GM12878 (cell line): ENCODE data around the gene C1RL. TPM values are rescaled to one million over a fixed set of nuclear protein-coding genes. Genes with fewer than 3 reads are reported as not detected.

Experiments used
- ATAC-seq: fragments of 200-7000 bp; cut with Tn5 transposase; 3 replicates; pipeline ENCODE4 v1.9.1; 2020; ENCODE audit warnings: mild to moderate bottlenecking, moderate library complexity
- BruUV-seq: library from RNA; stranded (reverse); fragments of 400-500 nt; replicated peaks from 2 replicates; lab custom pipeline; 2021; lab: Mats Ljungman, UMichigan
- CTCF ChIA-PET: fragments of 300-600 bp; sonication (Branson Sonifier 250); formaldehyde crosslinking; extraction: SDS; loops from one replicate; lab custom pipeline; 2021; ENCODE audit warnings: inconsistent platforms; lab: Yijun Ruan, JAX
- POLR2A ChIA-PET: fragments of 350-600 bp; formaldehyde crosslinking; extraction: SDS; loops from one replicate; lab custom pipeline; 2021; ENCODE audit warnings: inconsistent platforms; lab: Charles Lee
- RAD21 ChIA-PET: fragments of 300-600 bp; sonication (Branson Sonifier 250); formaldehyde crosslinking; loops from one replicate; lab custom pipeline; 2023; ENCODE audit warnings: antibody characterized with exemption; ENCODE audit not compliant: unreplicated experiment; lab: Charles Lee
- SMC1A ChIA-PET: fragments of 300-600 bp; sonication (Branson Sonifier 250); formaldehyde crosslinking; loops from one replicate; lab custom pipeline; 2023; ENCODE audit not compliant: unreplicated experiment, uncharacterized antibody; lab: Charles Lee
- DNase-seq: peaks from one replicate; pipeline ENCODE4 v3.0.0-alpha.2; 2011; ENCODE audit warnings: low read depth, low spot score
- FAIRE-seq: peaks from 3 replicates; lab custom pipeline; 2011; peaks lifted over from hg19 to GRCh38; lab: Jason Lieb, UNC
- H2AFZ ChIP-seq: 2 replicates; pipeline ENCODE4 v1.6.0; 2011; ENCODE audit warnings: low read depth, low read length, control low read depth; ENCODE audit not compliant: control insufficient read depth
- H3K27ac ChIP-seq: 2 replicates; pipeline ENCODE4 v1.5.1; 2011; ENCODE audit warnings: control low read depth; ENCODE audit not compliant: control insufficient read depth, insufficient read depth
- H3K27me3 ChIP-seq, 2 experiments: replicated peaks in 1 of 2; 2 replicates each; pipeline versions ENCODE4 v1.6.0 to v1.6.1; 2011; ENCODE audit warnings: low read length in 1 of 2; ENCODE audit not compliant: control insufficient read depth in 2 of 2, insufficient read depth in 2 of 2
- H3K36me3 ChIP-seq, 2 experiments: 2 replicates each; pipeline ENCODE4 v1.5.1; 2011; ENCODE audit warnings: low read length in 1 of 2; ENCODE audit not compliant: control insufficient read depth in 2 of 2, insufficient read depth in 2 of 2
- H3K4me1 ChIP-seq: 2 replicates; pipeline ENCODE4 v1.6.1; 2011; ENCODE audit warnings: mild to moderate bottlenecking, low read length, moderate library complexity, mixed read lengths; ENCODE audit not compliant: control insufficient read depth, insufficient read depth
- H3K4me2 ChIP-seq: 2 replicates; pipeline ENCODE4 v1.6.0; 2011; ENCODE audit warnings: control low read depth; ENCODE audit not compliant: control insufficient read depth, insufficient read depth
- H3K4me3 ChIP-seq: fragments of 200-600 bp; sonication (generic); 2 replicates; pipeline ENCODE4 v1.5.1; 2016
- H3K79me2 ChIP-seq: 2 replicates; pipeline ENCODE4 v1.6.0; 2011; ENCODE audit warnings: low read length; ENCODE audit not compliant: control insufficient read depth, insufficient read depth
- H3K9ac ChIP-seq: 2 replicates; pipeline ENCODE4 v1.8.0; 2011; ENCODE audit warnings: low read length, control low read depth, mixed read lengths; ENCODE audit not compliant: control insufficient read depth, insufficient read depth
- H3K9me3 ChIP-seq: replicated peaks from 3 replicates; pipeline ENCODE4 v1.5.1; 2011; ENCODE audit warnings: mild to moderate bottlenecking, low read length; ENCODE audit not compliant: control insufficient read depth, insufficient read depth
- H4K20me1 ChIP-seq: 2 replicates; pipeline ENCODE4 v1.6.0; 2011; ENCODE audit not compliant: control insufficient read depth, insufficient read depth
- ESRRA ChIP-seq: IDR thresholded peaks from 2 replicates; pipeline ENCODE4 v1.6.1; 2012; ENCODE audit warnings: mild to moderate bottlenecking, low read length, improper control_type of control experiment
- EZH2 ChIP-seq: IDR thresholded peaks from 2 replicates; pipeline ENCODE4 v1.6.1; 2012; ENCODE audit warnings: low read depth, mild to moderate bottlenecking, control low read depth, inconsistent platforms, low read length, borderline replicate concordance; ENCODE audit not compliant: control insufficient read depth
- GATAD2B ChIP-seq: fragments of 450-650 bp; conservative IDR thresholded peaks from 2 replicates; pipeline ENCODE4 v1.6.1; 2017; ENCODE audit warnings: low read depth, mild to moderate bottlenecking, moderate library complexity
- JUNB ChIP-seq: IDR thresholded peaks from 2 replicates; pipeline ENCODE4 v1.6.1; 2016; ENCODE audit warnings: antibody characterized with exemption, mild to moderate bottlenecking
- LARP7 ChIP-seq: fragments of 450-650 bp; IDR thresholded peaks from 2 replicates; pipeline ENCODE4 v1.6.1; 2017; ENCODE audit warnings: mild to moderate bottlenecking
- MYC ChIP-seq: IDR thresholded peaks from 2 replicates; pipeline ENCODE4 v1.6.1; 2011; ENCODE audit warnings: mild to moderate bottlenecking, low read length, moderate library complexity, inconsistent platforms; ENCODE audit not compliant: insufficient read depth, insufficient replicate concordance, insufficient read length, severe bottlenecking
- NBN ChIP-seq: fragments of 450-650 bp; IDR thresholded peaks from 2 replicates; pipeline ENCODE4 v1.6.1; 2016
- PBX3 ChIP-seq: IDR thresholded peaks from 2 replicates; pipeline ENCODE4 v1.6.1; 2011; ENCODE audit warnings: mild to moderate bottlenecking, low read depth, low read length, moderate library complexity; ENCODE audit not compliant: insufficient replicate concordance
- PML ChIP-seq: IDR thresholded peaks from 2 replicates; pipeline ENCODE4 v1.6.1; 2012; ENCODE audit warnings: low read length, inconsistent platforms
- RCOR1 ChIP-seq: conservative IDR thresholded peaks from 2 replicates; pipeline ENCODE4 v1.6.1; 2012; ENCODE audit warnings: low read depth, low read length, improper control_type of control experiment
- SMARCA5 ChIP-seq: fragments of 450-650 bp; IDR thresholded peaks from 2 replicates; pipeline ENCODE4 v1.6.1; 2017; ENCODE audit warnings: mild to moderate bottlenecking
- ZNF207 ChIP-seq: fragments of 450-650 bp; IDR thresholded peaks from 2 replicates; pipeline ENCODE4 v1.6.1; 2014; ENCODE audit warnings: antibody characterized with exemption, mild to moderate bottlenecking, borderline replicate concordance
- ZNF217 ChIP-seq: fragments of 450-650 bp; IDR thresholded peaks from 2 replicates; pipeline ENCODE4 v1.6.1; 2017; ENCODE audit warnings: antibody characterized with exemption, mild to moderate bottlenecking
- WGBS: methylation state at CpG from one replicate; pipeline ENCODE4 v1.1.6; 2016; ENCODE audit warnings: low lambda C conversion rate; ENCODE audit not compliant: insufficient replicate concordance, insufficient coverage; ENCODE audit errors: missing lambda C conversion rate; 5-methylcytosine and 5-hydroxymethylcytosine counted together
- in situ Hi-C: fragments of 300-500 bp; cut with MboI; formaldehyde crosslinking; loops from 9 replicates; pipeline ENCODE4 v1.14.3; 2018; ENCODE audit warnings: mixed read lengths
- intact Hi-C: fragments of 100-400 bp; cut with micrococcal nuclease; formaldehyde crosslinking; loops from one replicate; pipeline ENCODE4 v1.14.2; 2022; ENCODE audit not compliant: unreplicated experiment
- polyA plus RNA-seq, 11 experiments: library from polyadenylated mRNA; depleted of rRNA in 4 of 11; unstranded in 6 of 11; stranded (reverse) in 5 of 11; fragments of >200 nt; fragmentation: Nextera tagmentation in 4 of 11; fragmentation: Illumina TruSeq in 1 of 11; extraction: Ambion mirVana in 4 of 11; extraction: Trizol in 1 of 11; gene quantifications; 1 replicate in 1 of 11; 2 replicates in 10 of 11; pipeline versions ENCODE4 v1.2.1 to v1.2.3, GENCODE V29; 2011 to 2016; ENCODE audit warnings: inconsistent platforms in 2 of 11, missing spikeins in 2 of 11, low read depth in 1 of 11
- total RNA-seq, 4 experiments: library from RNA; depleted of rRNA in 3 of 4; stranded (reverse); fragments of >200 nt in 3 of 4; fragmentation: Illumina TruSeq in 1 of 4; extraction: Trizol in 1 of 4; gene quantifications; 2 replicates each; pipeline versions ENCODE4 v1.2.1 to v1.2.3, GENCODE V29; 2013 to 2021
- TF ChIP-seq, protein P1 (sequence below): fragments of 450-650 bp; IDR thresholded peaks from 2 replicates; pipeline ENCODE4 v1.6.1; 2017; ENCODE audit warnings: mild to moderate bottlenecking, moderate library complexity
- TF ChIP-seq, protein P2 (sequence below): IDR thresholded peaks from 2 replicates; pipeline ENCODE4 v1.6.1; 2012; ENCODE audit warnings: low read depth, low read length, improper control_type of control experiment
- TF ChIP-seq, protein P3 (sequence below): fragments of 450-650 bp; IDR thresholded peaks from 2 replicates; pipeline ENCODE4 v1.6.1; 2017; ENCODE audit warnings: low read depth, mild to moderate bottlenecking, moderate library complexity
- TF ChIP-seq, protein P4 (sequence below): IDR thresholded peaks from 2 replicates; pipeline ENCODE4 v1.6.1; 2012; ENCODE audit warnings: low read depth, low read length, improper control_type of control experiment

Gene C1RL
- total and polyA plus RNA-seq, 10 of the 15 experiments (the other 5 are each of a cell fraction or from before 2014, with no cell fraction given): 1.3 to 12.8 (median 8.1) TPM

GRCh38 chr12:7069386-7069785, 39.6 kb downstream of the C1RL start:
- no peak overlapping the region for H3K4me3 ChIP-seq
- no peaks in the 10 kb centered on the region; the same call in 1 of the 2 replicates for H4K20me1 ChIP-seq
- ChIA-PET CTCF (no interaction called here), SMC1A (interaction anchor here (1.3 kb wide), 1 partner anchor 13 kb away, joined by 4 read pairs; no protein-coding TSS in a partner anchor), RAD21 (no interaction called here)
- H3K4me2 ChIP-seq: no peak overlapping the region
- H3K4me1 ChIP-seq: no peaks in the 10 kb centered on the region
- no peak overlapping the region for H3K9ac ChIP-seq
- H3K9me3 ChIP-seq: no peaks in the 10 kb centered on the region
- H2AFZ ChIP-seq: no peak overlapping the region
- ATAC-seq (no peak), FAIRE-seq (no peak), DNase-seq (no peak)
- BruUV-seq: no TSS peak
- in situ Hi-C loops: no loop called here
- H3K36me3 ChIP-seq: no peaks in the 10 kb centered on the region
- no peak overlapping the region for H3K27ac ChIP-seq
- TF ChIP-seq ZNF217: no peak
- TF ChIP-seq, protein P1, sequence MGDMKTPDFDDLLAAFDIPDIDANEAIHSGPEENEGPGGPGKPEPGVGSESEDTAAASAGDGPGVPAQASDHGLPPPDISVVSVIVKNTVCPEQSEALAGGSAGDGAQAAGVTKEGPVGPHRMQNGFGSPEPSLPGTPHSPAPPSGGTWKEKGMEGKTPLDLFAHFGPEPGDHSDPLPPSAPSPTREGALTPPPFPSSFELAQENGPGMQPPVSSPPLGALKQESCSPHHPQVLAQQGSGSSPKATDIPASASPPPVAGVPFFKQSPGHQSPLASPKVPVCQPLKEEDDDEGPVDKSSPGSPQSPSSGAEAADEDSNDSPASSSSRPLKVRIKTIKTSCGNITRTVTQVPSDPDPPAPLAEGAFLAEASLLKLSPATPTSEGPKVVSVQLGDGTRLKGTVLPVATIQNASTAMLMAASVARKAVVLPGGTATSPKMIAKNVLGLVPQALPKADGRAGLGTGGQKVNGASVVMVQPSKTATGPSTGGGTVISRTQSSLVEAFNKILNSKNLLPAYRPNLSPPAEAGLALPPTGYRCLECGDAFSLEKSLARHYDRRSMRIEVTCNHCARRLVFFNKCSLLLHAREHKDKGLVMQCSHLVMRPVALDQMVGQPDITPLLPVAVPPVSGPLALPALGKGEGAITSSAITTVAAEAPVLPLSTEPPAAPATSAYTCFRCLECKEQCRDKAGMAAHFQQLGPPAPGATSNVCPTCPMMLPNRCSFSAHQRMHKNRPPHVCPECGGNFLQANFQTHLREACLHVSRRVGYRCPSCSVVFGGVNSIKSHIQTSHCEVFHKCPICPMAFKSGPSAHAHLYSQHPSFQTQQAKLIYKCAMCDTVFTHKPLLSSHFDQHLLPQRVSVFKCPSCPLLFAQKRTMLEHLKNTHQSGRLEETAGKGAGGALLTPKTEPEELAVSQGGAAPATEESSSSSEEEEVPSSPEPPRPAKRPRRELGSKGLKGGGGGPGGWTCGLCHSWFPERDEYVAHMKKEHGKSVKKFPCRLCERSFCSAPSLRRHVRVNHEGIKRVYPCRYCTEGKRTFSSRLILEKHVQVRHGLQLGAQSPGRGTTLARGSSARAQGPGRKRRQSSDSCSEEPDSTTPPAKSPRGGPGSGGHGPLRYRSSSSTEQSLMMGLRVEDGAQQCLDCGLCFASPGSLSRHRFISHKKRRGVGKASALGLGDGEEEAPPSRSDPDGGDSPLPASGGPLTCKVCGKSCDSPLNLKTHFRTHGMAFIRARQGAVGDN: no peak
- TF ChIP-seq EZH2: no peak
- no peak for TF ChIP-seq ZNF207
- no peak for TF ChIP-seq SMARCA5
- TF ChIP-seq, protein P2, sequence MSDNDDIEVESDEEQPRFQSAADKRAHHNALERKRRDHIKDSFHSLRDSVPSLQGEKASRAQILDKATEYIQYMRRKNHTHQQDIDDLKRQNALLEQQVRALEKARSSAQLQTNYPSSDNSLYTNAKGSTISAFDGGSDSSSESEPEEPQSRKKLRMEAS: no peak
- TF ChIP-seq NBN: no peak
- no peak for TF ChIP-seq JUNB
- TF ChIP-seq, protein P3, sequence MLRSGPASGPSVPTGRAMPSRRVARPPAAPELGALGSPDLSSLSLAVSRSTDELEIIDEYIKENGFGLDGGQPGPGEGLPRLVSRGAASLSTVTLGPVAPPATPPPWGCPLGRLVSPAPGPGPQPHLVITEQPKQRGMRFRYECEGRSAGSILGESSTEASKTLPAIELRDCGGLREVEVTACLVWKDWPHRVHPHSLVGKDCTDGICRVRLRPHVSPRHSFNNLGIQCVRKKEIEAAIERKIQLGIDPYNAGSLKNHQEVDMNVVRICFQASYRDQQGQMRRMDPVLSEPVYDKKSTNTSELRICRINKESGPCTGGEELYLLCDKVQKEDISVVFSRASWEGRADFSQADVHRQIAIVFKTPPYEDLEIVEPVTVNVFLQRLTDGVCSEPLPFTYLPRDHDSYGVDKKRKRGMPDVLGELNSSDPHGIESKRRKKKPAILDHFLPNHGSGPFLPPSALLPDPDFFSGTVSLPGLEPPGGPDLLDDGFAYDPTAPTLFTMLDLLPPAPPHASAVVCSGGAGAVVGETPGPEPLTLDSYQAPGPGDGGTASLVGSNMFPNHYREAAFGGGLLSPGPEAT: no peak
- TF ChIP-seq MYC: no peak
- TF ChIP-seq ESRRA: no peak
- TF ChIP-seq LARP7: no peak
- no peak for TF ChIP-seq RCOR1
- TF ChIP-seq PBX3: no peak
- no peak for TF ChIP-seq GATAD2B
- TF ChIP-seq, protein P4, sequence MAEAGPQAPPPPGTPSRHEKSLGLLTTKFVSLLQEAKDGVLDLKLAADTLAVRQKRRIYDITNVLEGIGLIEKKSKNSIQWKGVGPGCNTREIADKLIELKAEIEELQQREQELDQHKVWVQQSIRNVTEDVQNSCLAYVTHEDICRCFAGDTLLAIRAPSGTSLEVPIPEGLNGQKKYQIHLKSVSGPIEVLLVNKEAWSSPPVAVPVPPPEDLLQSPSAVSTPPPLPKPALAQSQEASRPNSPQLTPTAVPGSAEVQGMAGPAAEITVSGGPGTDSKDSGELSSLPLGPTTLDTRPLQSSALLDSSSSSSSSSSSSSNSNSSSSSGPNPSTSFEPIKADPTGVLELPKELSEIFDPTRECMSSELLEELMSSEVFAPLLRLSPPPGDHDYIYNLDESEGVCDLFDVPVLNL: no peak
- no peak for TF ChIP-seq PML
- TF ChIP-seq, all 136 proteins: peak for 0
- intact Hi-C loops: no loop called here
- Histone ChIP-seq H3K79me2 (no peaks in the 10 kb centered on the region), H3K27me3 (peaks cover 0 to 3% of the 10 kb centered on the region in 2 experiments; a peak in 2 of 4 replicates)
- 47% methylated on average over 6 of the region's 6 CpGs for WGBS
- POLR2A ChIA-PET: no interaction called here
